HepG2 (cell line): Measurements from ENCODE around the gene EDC3. TPM values are rescaled to one million over a fixed set of nuclear protein-coding genes. Genes with fewer than 3 reads are reported as not detected.

Experiments used
- ARNTL ChIP-seq: sonication (generic); formaldehyde crosslinking; IDR thresholded peaks from 2 replicates; pipeline ENCODE4 v1.4.0; 2020; ENCODE audit warnings: mild to moderate bottlenecking, missing genetic modification reagents
- ATF6 ChIP-seq: sonication (generic); formaldehyde crosslinking; conservative IDR thresholded peaks from 2 replicates; pipeline ENCODE4 v1.4.0; 2020; ENCODE audit warnings: missing genetic modification reagents
- DMAP1 ChIP-seq: IDR thresholded peaks from 2 replicates; pipeline ENCODE4 v1.6.1; 2016
- E2F2 ChIP-seq: sonication (generic); formaldehyde crosslinking; IDR thresholded peaks from 2 replicates; pipeline ENCODE4 v1.4.0; 2020; ENCODE audit warnings: missing genetic modification reagents, borderline replicate concordance
- GLMP ChIP-seq: sonication (generic); formaldehyde crosslinking; IDR thresholded peaks from 2 replicates; pipeline ENCODE4 v1.9.0; 2021; ENCODE audit warnings: missing genetic modification reagents, mild to moderate bottlenecking, borderline replicate concordance
- MAF1 ChIP-seq: sonication (generic); formaldehyde crosslinking; IDR thresholded peaks from 2 replicates; pipeline ENCODE4 v1.5.0; 2020; ENCODE audit warnings: missing genetic modification reagents, borderline replicate concordance
- MAZ ChIP-seq, 2 experiments: sonication (generic) in 1 of 2; formaldehyde crosslinking in 1 of 2; IDR thresholded peaks; 2 replicates each; pipeline versions ENCODE4 v1.5.0 to v1.6.1; 2012 to 2020; ENCODE audit warnings: low read depth in 2 of 2, mild to moderate bottlenecking in 2 of 2, borderline replicate concordance in 1 of 2, improper control_type of control experiment in 1 of 2, low read length in 1 of 2, missing genetic modification reagents in 1 of 2, moderate library complexity in 1 of 2
- NFIB ChIP-seq: sonication (generic); formaldehyde crosslinking; IDR thresholded peaks from 2 replicates; pipeline ENCODE4 v1.9.0; 2021; ENCODE audit warnings: missing genetic modification reagents, mild to moderate bottlenecking, borderline replicate concordance
- NFYB ChIP-seq: sonication (generic); formaldehyde crosslinking; IDR thresholded peaks from 2 replicates; pipeline ENCODE4 v1.4.0; 2020; ENCODE audit warnings: missing genetic modification reagents
- SCMH1 ChIP-seq: sonication (generic); formaldehyde crosslinking; IDR thresholded peaks from 2 replicates; pipeline ENCODE4 v1.9.0; 2021; ENCODE audit warnings: missing genetic modification reagents, mild to moderate bottlenecking, borderline replicate concordance
- SMYD3 ChIP-seq: sonication (generic); formaldehyde crosslinking; IDR thresholded peaks from 2 replicates; pipeline ENCODE4 v1.8.1; 2023; ENCODE audit warnings: mild to moderate bottlenecking, missing genetic modification reagents
- TFDP2 ChIP-seq: sonication (generic); formaldehyde crosslinking; IDR thresholded peaks from 2 replicates; pipeline ENCODE4 v1.4.0; 2020; ENCODE audit warnings: missing genetic modification reagents
- THRA ChIP-seq: sonication (generic); formaldehyde crosslinking; IDR thresholded peaks from 2 replicates; pipeline ENCODE4 v1.4.0; 2020; ENCODE audit warnings: missing genetic modification reagents, borderline replicate concordance
- ZBTB38 ChIP-seq: sonication (generic); formaldehyde crosslinking; IDR thresholded peaks from 2 replicates; pipeline ENCODE4 v1.5.1; 2020; ENCODE audit warnings: mild to moderate bottlenecking, missing genetic modification reagents
- ZFP62 ChIP-seq: sonication (generic); formaldehyde crosslinking; IDR thresholded peaks from 2 replicates; pipeline ENCODE4 v1.4.0; 2020; ENCODE audit warnings: missing genetic modification reagents
- ZNF143 ChIP-seq: sonication (generic); formaldehyde crosslinking; IDR thresholded peaks from 2 replicates; pipeline ENCODE4 v1.4.0; 2020; ENCODE audit warnings: missing genetic modification reagents
- ZNF512 ChIP-seq: sonication (generic); formaldehyde crosslinking; IDR thresholded peaks from 2 replicates; pipeline ENCODE4 v1.4.0; 2020; ENCODE audit warnings: mild to moderate bottlenecking, missing genetic modification reagents
- ZNF619 ChIP-seq: sonication (generic); formaldehyde crosslinking; IDR thresholded peaks from 2 replicates; pipeline ENCODE4 v1.4.0; 2020; ENCODE audit warnings: mild to moderate bottlenecking, missing genetic modification reagents
- ZNF629 ChIP-seq: sonication (generic); formaldehyde crosslinking; conservative IDR thresholded peaks from 2 replicates; pipeline ENCODE4 v1.5.0; 2020; ENCODE audit warnings: missing genetic modification reagents
- ZNF660 ChIP-seq: sonication (generic); formaldehyde crosslinking; IDR thresholded peaks from 2 replicates; pipeline ENCODE4 v1.5.1; 2020; ENCODE audit warnings: mild to moderate bottlenecking, low read depth, missing genetic modification reagents, borderline replicate concordance
- polyA plus RNA-seq, 8 experiments: library from polyadenylated mRNA; depleted of rRNA in 3 of 8; stranded (reverse) in 7 of 8; unstranded in 1 of 8; fragments of >200 nt; fragmentation: Illumina TruSeq in 4 of 8; extraction: Trizol in 4 of 8; gene quantifications; 2 replicates each; pipeline versions ENCODE4 v1.2.1 to v1.2.3, GENCODE V29; 2011 to 2016; ENCODE audit warnings: low read depth in 4 of 8, missing spikeins in 1 of 8, mixed read lengths in 1 of 8; ENCODE audit not compliant: insufficient read depth in 1 of 8
- total RNA-seq, 5 experiments: library from RNA; depleted of rRNA; stranded (reverse); fragments of >200 nt; fragmentation: Illumina TruSeq; extraction: Trizol; gene quantifications; 2 replicates each; pipeline ENCODE4 v1.2.3, GENCODE V29; 2016; ENCODE audit warnings: low read depth in 1 of 5

The EDC3 gene
- total and polyA plus RNA-seq, 2 of the 13 experiments (the other 11 are each of a cell fraction or from before 2014, with no cell fraction given): 17.4 to 32.0 TPM

GRCh38 chr15:74598126-74598842, 97.5 kb downstream of the EDC3 start (continued):
- TF ChIP-seq THRA (peak; percentile 97), ZBTB38 (CRISPR knock-in tag) (peak; percentile 76), GLMP (CRISPR knock-in tag) (no peak), SMYD3 (no peak), ZNF512 (0 out of 2 replicates have a peak, but pooled peaks have one; percentile 51), ZFP62 (CRISPR knock-in tag) (no peak), SCMH1 (CRISPR knock-in tag) (no peak), ATF6 (CRISPR knock-in tag) (0 out of 2 replicates have a peak, but pooled peaks have one; percentile 54), E2F2 (CRISPR knock-in tag) (no peak), TFDP2 (CRISPR knock-in tag) (peak; percentile 83), NFIB (CRISPR knock-in tag) (no peak), ZNF660 (CRISPR knock-in tag) (no peak), ZNF619 (peak; percentile 74; the same call in 1 of the 2 replicates), NFYB (CRISPR knock-in tag) (peak; percentile 100), ZNF629 (no peak), ZNF143 (CRISPR knock-in tag) (no peak), ARNTL (CRISPR knock-in tag) (no peak; the same call in 1 of the 2 replicates), MAF1 (CRISPR knock-in tag) (no peak), DMAP1 (CRISPR knock-in tag) (peak; percentile 51; the same call in 1 of the 2 replicates), MAZ (IDR thresholded peaks at IDR 0.05; ENCODE audit: borderline replicate concordance, low read depth, low read length) (no peak), MAZ (CRISPR knock-in tag; IDR thresholded peaks at IDR 0.05; ENCODE audit: low read depth) (peak; percentile 66)
